Activated CD8-positive, alpha-beta T cell treated with anti-CD3 and anti-CD28 coated beads for 36 hours (primary cell): ENCODE results near the gene DCAF5. TPM values are rescaled to one million over a fixed set of nuclear protein-coding genes. Genes with fewer than 3 reads are reported as not detected.

Source experiments
- ATAC-seq: fragments of 200-7000 bp; cut with Tn5 transposase; one replicate; pipeline ENCODE4 v1.10.0; 2021; ENCODE audit warnings: mild to moderate bottlenecking, moderate library complexity
- CTCF ChIA-PET: fragments of 350-600 bp; sonication (Branson Sonifier 250); formaldehyde crosslinking; loops from one replicate; lab custom pipeline; 2021; ENCODE audit warnings: antibody characterized with exemption; lab: Charles Lee
- POLR2A ChIA-PET: fragments of 350-600 bp; sonication (Branson Sonifier 250); formaldehyde crosslinking; loops from one replicate; lab custom pipeline; 2021; ENCODE audit warnings: antibody characterized with exemption; lab: Charles Lee
- DNase-seq: peaks from one replicate; pipeline ENCODE4 v3.0.0-alpha.2; 2020
- H3K27ac Mint-ChIP-seq: one replicate; pipeline ENCODE4 v1.8.0; 2021; ENCODE audit warnings: mild to moderate bottlenecking, mixed read lengths
- H3K27me3 Mint-ChIP-seq: one replicate; pipeline ENCODE4 v1.8.0; 2021; ENCODE audit warnings: mixed read lengths
- H3K36me3 Mint-ChIP-seq: one replicate; pipeline ENCODE4 v1.8.0; 2021; ENCODE audit warnings: low read depth, mixed read lengths
- H3K4me1 Mint-ChIP-seq: one replicate; pipeline ENCODE4 v1.8.0; 2021; ENCODE audit warnings: low read depth, mixed read lengths
- H3K4me3 Mint-ChIP-seq: one replicate; pipeline ENCODE4 v1.8.0; 2021; ENCODE audit warnings: mild to moderate bottlenecking, moderate library complexity, mixed read lengths
- H3K9me3 Mint-ChIP-seq: one replicate; pipeline ENCODE4 v1.8.0; 2021; ENCODE audit warnings: mixed read lengths
- CTCF ChIP-seq: fragments of 200-600 bp; IDR thresholded peaks from one replicate; pipeline ENCODE4 v1.8.0; 2022; ENCODE audit warnings: antibody characterized with exemption, mild to moderate bottlenecking
- intact Hi-C: fragments of 100-400 bp; cut with micrococcal nuclease; formaldehyde crosslinking; loops from one replicate; pipeline ENCODE4 v1.10.0; 2022
- total RNA-seq, 2 experiments: library from RNA; stranded (reverse); gene quantifications; one replicate each; pipeline ENCODE4 v1.2.3, GENCODE V29; 2021

The DCAF5 gene
- total RNA-seq, 2 experiments from 2014 or later = 34.3 to 36.5 TPM

DNA sequence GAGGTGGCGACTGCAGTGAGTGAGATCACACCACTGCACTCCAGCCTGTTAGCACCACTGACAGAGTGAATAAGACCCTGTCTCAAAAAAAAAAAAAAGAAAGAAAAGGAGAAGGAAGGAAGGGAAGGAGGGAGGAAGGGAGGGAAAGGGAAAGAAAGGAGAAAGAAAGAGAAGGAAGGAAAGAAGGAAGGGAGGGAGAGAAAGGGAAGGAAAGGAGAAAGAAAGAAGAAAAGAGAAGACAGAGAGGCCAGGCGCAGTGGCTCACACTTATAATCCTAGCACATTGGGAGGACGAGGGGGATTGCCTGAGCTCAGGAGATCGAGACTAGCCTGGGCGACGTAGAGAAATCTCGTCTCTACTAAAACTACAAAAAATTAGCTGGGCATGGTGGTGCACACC, 13.2 kb downstream of the DCAF5 start:
- H3K27ac Mint-ChIP-seq = peak overlapping the region; percentile 35
- CTCF ChIA-PET = interaction anchor here (1.0 to 14.3 kb wide), 3 partner anchors 10 to 21 kb away, joined by 3 to 218 read pairs (median 3); partner anchors contain the start of gene DCAF5
- peaks cover 6% of the 10 kb centered on the region for H3K36me3 Mint-ChIP-seq
- peaks cover 62% of the 10 kb centered on the region for H3K4me1 Mint-ChIP-seq
- no peak for TF ChIP-seq CTCF
- H3K27me3 Mint-ChIP-seq = no peaks in the 10 kb centered on the region
- no peak for ATAC-seq
- intact Hi-C loops = no loop called here
- POLR2A ChIA-PET = interaction anchor here (1.3 kb wide), 1 partner anchor 11 kb away, joined by 4 read pairs; no protein-coding TSS in a partner anchor
- no peaks in the 10 kb centered on the region for H3K9me3 Mint-ChIP-seq
- no peak overlapping the region for H3K4me3 Mint-ChIP-seq
- DNase-seq = no peak

- POLR2A ChIA-PET = interaction anchor here (0.9 to 2.1 kb wide), 2 partner anchors 9 to 13 kb away, joined by 4 to 12 read pairs; no protein-coding TSS in a partner anchor
- Mint-ChIP-seq H3K36me3 (peaks cover 6% of the 10 kb centered on the region), H3K27ac (peak overlapping the region; percentile 65), H3K9me3 (no peaks in the 10 kb centered on the region), H3K4me3 (no peak overlapping the region), H3K27me3 (no peaks in the 10 kb centered on the region), H3K4me1 (peaks cover 74% of the 10 kb centered on the region)
- CTCF ChIA-PET = interaction anchor here (1.1 to 14.3 kb wide), 4 partner anchors 8 to 294 kb away, joined by 3 to 218 read pairs (median 6); partner anchors contain the start of gene DCAF5
- no peak for TF ChIP-seq CTCF
- ATAC-seq (peak; percentile 89), DNase-seq (peak; percentile 71)
- intact Hi-C loops = no loop called here
These were observed 14.9 kb downstream of the DCAF5 start for GRCh38 chr14:69137843-69138535.

DNA sequence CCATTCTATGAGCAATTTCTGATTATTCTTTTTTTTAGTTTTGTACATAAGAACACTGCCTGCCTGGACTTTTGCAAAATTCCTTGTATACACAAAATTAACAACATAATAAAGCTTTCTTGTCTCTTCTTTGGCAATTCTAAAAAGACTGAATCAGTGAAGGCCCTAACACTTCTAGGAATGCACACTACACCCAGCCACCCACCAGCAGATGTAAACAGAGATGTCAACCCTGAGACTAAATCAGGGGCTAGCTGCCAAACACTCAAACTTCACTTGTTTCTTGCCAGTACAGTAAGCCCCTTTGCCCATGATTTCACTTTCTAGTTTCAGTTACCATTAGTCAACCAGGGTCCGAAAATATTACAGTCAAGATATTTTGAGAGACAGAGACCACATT, 15.5 kb downstream of the DCAF5 start:
- peaks cover 74% of the 10 kb centered on the region for H3K4me1 Mint-ChIP-seq
- H3K4me3 Mint-ChIP-seq = no peak overlapping the region
- no peaks in the 10 kb centered on the region for H3K9me3 Mint-ChIP-seq
- H3K27ac Mint-ChIP-seq = peak overlapping the region; percentile 70
- CTCF ChIA-PET = interaction anchor here (1.1 to 14.3 kb wide), 4 partner anchors 8 to 294 kb away, joined by 3 to 218 read pairs (median 6); partner anchors contain the start of gene DCAF5
- H3K36me3 Mint-ChIP-seq = peaks cover 7% of the 10 kb centered on the region
- TF ChIP-seq CTCF = no peak
- DNase-seq (peak; percentile 55), ATAC-seq (peak; percentile 64)
- intact Hi-C loops = no loop called here
- H3K27me3 Mint-ChIP-seq = no peaks in the 10 kb centered on the region
- POLR2A ChIA-PET = interaction anchor here (0.9 to 2.1 kb wide), 2 partner anchors 9 to 14 kb away, joined by 4 to 12 read pairs; no protein-coding TSS in a partner anchor

GRCh38 chr14:69135133-69135532, 17.8 kb downstream of the DCAF5 start:
- H3K4me1 Mint-ChIP-seq = peaks cover 86% of the 10 kb centered on the region
- no peak for TF ChIP-seq CTCF
- ChIA-PET CTCF (interaction anchor here (14.3 kb wide), 1 partner anchor 14 kb away, joined by 218 read pairs; the partner anchor contains the start of gene DCAF5), POLR2A (interaction anchor here (4.3 kb wide), 1 partner anchor 16 kb away, joined by 27 read pairs; the partner anchor contains the start of gene DCAF5)
- H3K9me3 Mint-ChIP-seq = no peaks in the 10 kb centered on the region
- H3K36me3 Mint-ChIP-seq = peaks cover 9% of the 10 kb centered on the region
- H3K27me3 Mint-ChIP-seq = no peaks in the 10 kb centered on the region
- H3K4me3 Mint-ChIP-seq = no peak overlapping the region
- intact Hi-C loops = no loop called here
- H3K27ac Mint-ChIP-seq = no peak overlapping the region
- ATAC-seq = no peak
- no peak for DNase-seq
